Peyer's patch (tissue), 4 donors: ENCODE results near the gene GRHPR. TPM values are rescaled to one million over a fixed set of nuclear protein-coding genes. Genes with fewer than 3 reads are reported as not detected.

Source experiments
- DNase-seq, 3 donors: peaks; one replicate each; pipeline ENCODE4 v3.0.0-alpha.2; 2017 to 2019
- H3K27ac ChIP-seq, 4 donors: fragments of 200-600 bp; sonication (generic); one replicate each; pipeline ENCODE4 v1.5.1; 2016 to 2019
- H3K27me3 ChIP-seq, 2 donors: fragments of 200-600 bp; sonication (generic); one replicate each; pipeline ENCODE4 v1.5.1; 2019
- H3K36me3 ChIP-seq, 3 donors: fragments of 200-600 bp; sonication (generic); one replicate each; pipeline ENCODE4 v1.5.1; 2016 to 2019
- H3K4me1 ChIP-seq, 4 donors: fragments of 200-600 bp; sonication (generic); one replicate each; pipeline ENCODE4 v1.5.1; 2016 to 2019
- H3K4me3 ChIP-seq, 4 donors: fragments of 200-600 bp; sonication (generic); 1 replicate in 3 of 4; 2 replicates in 1 of 4; pipeline ENCODE4 v1.5.1; 2016 to 2019; ENCODE audit warnings: mild to moderate bottlenecking in 1 of 4
- H3K9me3 ChIP-seq, 4 donors: fragments of 200-600 bp; sonication (generic); one replicate each; pipeline ENCODE4 v1.5.1; 2016 to 2019; ENCODE audit warnings: mild to moderate bottlenecking in 1 of 4
- POLR2A ChIP-seq, 2 donors: fragments of 450-650 bp; IDR thresholded peaks; one replicate each; pipeline ENCODE4 v1.5.1; 2017; ENCODE audit warnings: antibody characterized with exemption in 2 of 2, mild to moderate bottlenecking in 2 of 2, moderate library complexity in 2 of 2
- total RNA-seq, 4 donors: library from RNA; depleted of rRNA; stranded (reverse); fragments of >200 nt; gene quantifications; one replicate each; pipeline ENCODE4 v1.1.0, GENCODE V29; 2016
- TF ChIP-seq, protein P1 (sequence below), 6 experiments: fragments of 450-650 bp in 4 of 6; fragments of 200-600 bp in 2 of 6; sonication (generic) in 1 of 6; IDR thresholded peaks; one replicate each; pipeline ENCODE4 v1.5.1; 2017 to 2019; ENCODE audit warnings: antibody characterized with exemption in 6 of 6, mild to moderate bottlenecking in 3 of 6, moderate library complexity in 1 of 6

Gene GRHPR
- total RNA-seq, 4 donors from 2014 or later: 99.0 to 141 (median 114) TPM

- Histone ChIP-seq H3K36me3 (no peaks in the 10 kb centered on the region), H3K4me3 (no peak overlapping the region), H3K27me3 (no peaks in the 10 kb centered on the region), H3K4me1 (peaks cover 0 to 18% (median 0%) of the 10 kb centered on the region in 4 donors), H3K9me3 (no peaks in the 10 kb centered on the region), H3K27ac (no peak overlapping the region)
- no peak for TF ChIP-seq POLR2A (IDR thresholded peaks at IDR 0.05)
- TF ChIP-seq, protein P1, sequence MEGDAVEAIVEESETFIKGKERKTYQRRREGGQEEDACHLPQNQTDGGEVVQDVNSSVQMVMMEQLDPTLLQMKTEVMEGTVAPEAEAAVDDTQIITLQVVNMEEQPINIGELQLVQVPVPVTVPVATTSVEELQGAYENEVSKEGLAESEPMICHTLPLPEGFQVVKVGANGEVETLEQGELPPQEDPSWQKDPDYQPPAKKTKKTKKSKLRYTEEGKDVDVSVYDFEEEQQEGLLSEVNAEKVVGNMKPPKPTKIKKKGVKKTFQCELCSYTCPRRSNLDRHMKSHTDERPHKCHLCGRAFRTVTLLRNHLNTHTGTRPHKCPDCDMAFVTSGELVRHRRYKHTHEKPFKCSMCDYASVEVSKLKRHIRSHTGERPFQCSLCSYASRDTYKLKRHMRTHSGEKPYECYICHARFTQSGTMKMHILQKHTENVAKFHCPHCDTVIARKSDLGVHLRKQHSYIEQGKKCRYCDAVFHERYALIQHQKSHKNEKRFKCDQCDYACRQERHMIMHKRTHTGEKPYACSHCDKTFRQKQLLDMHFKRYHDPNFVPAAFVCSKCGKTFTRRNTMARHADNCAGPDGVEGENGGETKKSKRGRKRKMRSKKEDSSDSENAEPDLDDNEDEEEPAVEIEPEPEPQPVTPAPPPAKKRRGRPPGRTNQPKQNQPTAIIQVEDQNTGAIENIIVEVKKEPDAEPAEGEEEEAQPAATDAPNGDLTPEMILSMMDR (IDR thresholded peaks at IDR 0.05): no peak
- DNase-seq: no peak
These were observed 29.1 kb downstream of the GRHPR start for GRCh38 chr9:37451628-37452027.

DNA sequence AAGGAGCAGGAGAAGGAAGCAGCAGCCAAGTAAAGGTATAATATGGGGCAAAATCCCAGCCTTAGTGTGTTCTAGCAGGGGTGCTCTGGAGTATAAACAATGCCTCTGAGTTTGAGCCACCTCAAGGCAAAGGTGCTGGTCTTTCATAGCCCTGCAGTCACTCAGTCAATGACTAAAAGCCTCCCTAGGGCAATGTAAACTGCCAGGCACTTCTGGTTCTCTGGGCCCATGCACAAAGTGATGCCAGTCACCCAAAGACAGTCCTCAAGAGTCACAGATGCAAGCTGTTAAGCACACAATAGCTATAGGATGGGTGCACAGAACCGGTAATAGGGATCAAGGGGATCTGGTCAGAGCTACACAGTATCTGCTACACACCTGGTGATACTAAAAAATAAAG is 30.1 kb downstream of the GRHPR start:
- Histone ChIP-seq H3K4me1 (peaks cover 0 to 18% (median 0%) of the 10 kb centered on the region in 4 donors), H3K36me3 (no peaks in the 10 kb centered on the region), H3K27ac (no peak overlapping the region), H3K27me3 (no peaks in the 10 kb centered on the region), H3K4me3 (no peak overlapping the region), H3K9me3 (no peaks in the 10 kb centered on the region)
- no peak for DNase-seq
- no peak for TF ChIP-seq POLR2A (IDR thresholded peaks at IDR 0.05)
- TF ChIP-seq, protein P1 (IDR thresholded peaks at IDR 0.05): no peak

DNA sequence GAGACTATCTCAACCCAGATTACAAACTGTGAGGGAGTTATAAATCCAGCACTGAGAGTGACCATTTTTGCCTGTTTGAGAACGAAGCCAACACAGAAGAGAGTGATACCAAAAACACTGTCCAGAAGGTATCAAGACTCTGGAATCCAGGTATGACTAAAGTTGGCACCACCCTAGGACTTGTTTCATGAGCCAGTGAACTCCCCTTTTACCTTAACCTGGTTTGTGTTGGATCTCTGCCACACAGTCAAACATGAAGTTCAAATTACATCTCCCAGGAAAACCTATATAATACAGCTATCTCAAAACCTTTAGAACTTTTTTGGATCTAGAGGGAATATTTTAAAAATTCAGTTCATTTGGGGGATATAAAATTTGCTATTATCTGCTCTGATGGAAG is 31.3 kb downstream of the GRHPR start:
- H3K27ac ChIP-seq: no peak overlapping the region
- H3K9me3 ChIP-seq: no peaks in the 10 kb centered on the region
- no peak for DNase-seq
- H3K4me3 ChIP-seq: no peak overlapping the region
- no peak for TF ChIP-seq POLR2A (IDR thresholded peaks at IDR 0.05)
- TF ChIP-seq, protein P1 (IDR thresholded peaks at IDR 0.05): no peak
- H3K27me3 ChIP-seq: no peaks in the 10 kb centered on the region
- H3K36me3 ChIP-seq: no peaks in the 10 kb centered on the region
- peaks cover 0 to 18% (median 0%) of the 10 kb centered on the region in 4 donors for H3K4me1 ChIP-seq

DNA sequence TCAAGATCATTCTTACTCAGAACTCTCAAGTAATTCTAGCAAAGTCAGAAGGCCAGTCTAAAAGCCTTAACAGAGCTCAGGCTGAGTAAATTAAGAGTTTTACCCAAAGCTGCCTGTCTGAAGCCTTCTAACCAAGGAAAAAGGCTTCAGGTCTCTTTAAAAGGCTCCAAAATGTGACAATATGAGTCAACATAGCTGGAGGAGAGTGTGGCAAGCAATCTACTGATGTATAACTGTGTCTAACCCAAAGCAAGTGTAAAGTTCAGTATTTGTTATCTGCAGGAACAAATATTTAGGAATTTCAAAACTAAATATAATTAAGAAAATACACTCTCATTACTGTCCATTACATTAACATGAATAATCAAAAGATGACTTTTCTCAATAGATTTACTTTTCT is 31.7 kb downstream of the GRHPR start:
- DNase-seq: no peak
- no peaks in the 10 kb centered on the region for H3K9me3 ChIP-seq
- H3K4me3 ChIP-seq: no peak overlapping the region
- H3K4me1 ChIP-seq: peaks cover 0 to 18% (median 0%) of the 10 kb centered on the region in 4 donors
- no peak overlapping the region for H3K27ac ChIP-seq
- H3K36me3 ChIP-seq: no peaks in the 10 kb centered on the region
- TF ChIP-seq, protein P1 (IDR thresholded peaks at IDR 0.05): no peak
- TF ChIP-seq POLR2A (IDR thresholded peaks at IDR 0.05): no peak
- H3K27me3 ChIP-seq: no peaks in the 10 kb centered on the region

DNA sequence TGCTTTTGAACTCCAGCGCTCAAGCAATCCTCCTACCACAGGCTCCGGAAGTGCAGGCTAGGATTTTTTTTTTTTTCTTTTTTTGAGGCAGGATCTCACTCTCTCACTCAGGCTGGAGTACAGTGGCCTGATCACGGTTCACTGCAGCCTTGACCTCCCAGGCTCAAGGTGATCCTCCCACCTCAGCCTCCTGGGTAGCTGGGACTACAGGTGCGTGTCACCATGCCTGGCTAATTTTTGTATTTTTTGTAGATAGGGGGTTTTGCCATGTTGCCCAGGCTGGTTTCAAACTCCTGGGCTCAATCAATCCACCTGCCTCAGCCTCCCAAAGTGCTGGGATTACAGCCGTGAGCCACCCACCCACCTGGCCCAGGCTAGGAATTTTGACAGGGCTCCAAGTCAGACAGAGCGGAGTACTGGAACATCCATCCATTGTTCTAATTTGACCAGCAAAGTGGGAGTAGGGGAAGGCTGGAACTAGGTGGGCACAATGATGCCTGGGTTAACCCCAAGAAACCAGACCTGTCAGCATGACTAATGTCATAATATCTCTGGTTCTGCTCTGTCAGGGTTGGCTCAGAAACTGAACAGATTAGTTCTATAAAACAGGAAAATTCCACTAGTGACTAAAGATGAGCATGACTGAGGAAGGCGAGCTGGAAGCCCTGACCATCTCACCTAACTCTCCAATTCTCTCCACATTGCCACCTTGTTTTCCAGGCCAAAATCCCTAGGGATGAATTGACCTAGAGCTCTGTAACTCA is 33.6 kb downstream of the GRHPR start:
- Histone ChIP-seq H3K4me3 (no peak overlapping the region), H3K36me3 (no peaks in the 10 kb centered on the region), H3K9me3 (no peaks in the 10 kb centered on the region), H3K4me1 (peaks cover 0 to 18% (median 0%) of the 10 kb centered on the region in 4 donors), H3K27ac (no peak overlapping the region), H3K27me3 (no peaks in the 10 kb centered on the region)
- TF ChIP-seq POLR2A (IDR thresholded peaks at IDR 0.05): no peak
- TF ChIP-seq, protein P1 (IDR thresholded peaks at IDR 0.05): no peak
- no peak for DNase-seq
